Lung microvascular endothelial cell (primary cell): Measurements from ENCODE around the gene IFI27. TPM values are rescaled to one million over a fixed set of nuclear protein-coding genes. Genes with fewer than 3 reads are reported as not detected.

ENCODE experiments used
- DNase-seq, 2 donors: peaks; one replicate each; pipeline versions ENCODE4 v3.0.0 to v3.0.0-alpha.2; 2010; ENCODE audit warnings: low read depth in 2 of 2
- total RNA-seq: library from RNA; depleted of rRNA; stranded (reverse); fragments of >200 nt; gene quantifications from 2 replicates; pipeline ENCODE4 v1.2.1, GENCODE V29; 2014

IFI27 gene
- total RNA-seq, 1 donor from 2014 or later = 7.9 TPM

DNA sequence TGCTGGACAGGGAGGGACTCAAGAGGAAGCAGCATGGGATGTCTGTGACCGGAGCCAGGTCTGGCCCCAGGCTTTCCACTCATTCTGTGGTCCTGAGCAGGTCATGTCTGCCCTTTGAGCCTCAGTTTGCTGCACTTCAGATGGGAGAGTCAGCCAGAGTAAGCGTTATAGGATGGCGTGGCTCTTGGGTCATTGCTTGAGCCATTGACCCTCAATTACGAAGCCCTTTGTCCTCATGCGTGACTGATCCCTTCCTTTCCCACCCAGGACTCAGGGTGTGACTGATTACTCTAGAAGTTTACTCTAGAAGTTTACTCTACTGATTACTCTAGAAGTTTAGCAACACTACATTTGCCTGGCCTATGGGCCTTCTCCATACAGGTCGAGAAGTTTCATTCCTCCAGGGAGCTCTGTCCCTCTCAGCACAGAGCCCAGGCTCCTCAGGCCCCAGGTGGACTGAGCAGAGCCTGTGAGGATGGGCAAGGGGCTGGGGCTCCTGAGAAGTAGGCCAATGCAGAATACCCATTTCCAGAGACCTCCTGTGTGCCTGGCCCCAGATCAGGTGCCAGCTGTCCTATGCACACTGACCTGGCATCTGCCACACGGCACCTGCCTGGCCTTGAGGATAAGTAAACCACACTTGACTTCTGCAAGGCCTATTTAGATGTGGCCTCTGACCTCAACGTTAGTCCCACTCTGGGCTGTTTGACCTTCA is 7.6 kb upstream of the IFI27 start:
- DNase-seq = no peak

DNA sequence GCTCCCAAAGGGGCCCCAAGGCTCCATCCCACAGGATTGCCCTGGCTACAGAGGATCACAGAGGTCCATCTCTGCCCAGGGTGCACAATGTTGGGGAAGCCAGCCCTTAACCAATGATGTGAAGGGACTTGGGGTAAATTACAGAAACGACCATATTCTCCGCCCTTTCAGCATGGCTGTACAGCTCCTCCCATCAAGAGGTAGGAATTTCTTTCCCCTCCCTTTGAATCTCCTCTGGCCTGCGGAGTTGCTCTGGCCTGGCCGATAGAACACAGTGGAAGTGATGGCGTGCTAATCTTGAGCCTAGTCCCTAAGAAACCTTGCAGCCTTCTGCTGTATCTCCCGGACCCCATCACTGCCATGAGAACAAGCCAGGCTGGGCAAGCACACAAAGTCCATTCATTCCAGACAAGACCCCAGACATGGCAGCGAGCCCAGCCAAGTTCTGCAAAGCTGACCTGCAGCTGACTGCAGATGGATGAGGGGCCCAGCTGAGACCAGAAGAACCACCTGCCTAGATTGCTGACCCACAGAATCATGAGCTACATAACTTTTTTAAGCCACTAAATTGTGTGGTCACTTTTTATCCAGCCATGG is 6.9 kb upstream of the IFI27 start:
- no peak for DNase-seq

DNA sequence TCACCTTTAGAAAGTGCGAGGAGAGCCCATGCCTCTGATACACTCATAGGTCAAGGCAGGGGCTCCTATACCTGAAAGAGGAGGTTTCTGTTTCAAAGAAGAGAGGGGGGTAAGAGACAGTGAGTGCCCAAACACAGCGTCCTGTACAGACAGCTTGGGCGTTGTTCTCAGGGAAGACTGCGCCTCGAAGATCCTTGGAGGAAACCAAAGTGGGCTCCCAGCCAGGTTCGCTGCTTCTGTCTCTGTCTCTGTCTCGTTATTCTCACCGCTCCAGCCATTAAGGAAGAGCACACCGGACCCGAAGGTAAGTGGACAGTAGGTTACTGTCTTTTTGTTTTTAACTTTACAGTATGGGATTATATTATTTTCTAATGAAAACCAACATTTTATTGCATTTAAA is 5.8 kb upstream of the IFI27 start:
- no peak for DNase-seq

DNA sequence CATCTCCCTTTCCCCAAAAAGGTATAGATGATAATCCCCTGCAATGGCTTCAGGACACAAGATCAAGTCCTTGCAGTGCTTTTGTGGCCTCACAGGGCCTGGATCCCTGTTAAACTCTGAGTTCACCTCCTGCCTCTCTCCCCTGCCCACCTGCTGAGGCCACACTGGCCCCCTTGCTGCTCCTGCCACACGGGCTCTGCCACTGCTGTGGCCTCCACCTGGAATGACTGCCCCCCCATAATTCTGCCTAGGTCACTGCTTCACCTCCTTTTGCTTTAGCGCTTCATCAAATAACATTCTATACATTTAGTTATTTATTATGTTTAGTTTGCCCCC is 653 bp upstream of the IFI27 start:
- DNase-seq = no peak

DNA sequence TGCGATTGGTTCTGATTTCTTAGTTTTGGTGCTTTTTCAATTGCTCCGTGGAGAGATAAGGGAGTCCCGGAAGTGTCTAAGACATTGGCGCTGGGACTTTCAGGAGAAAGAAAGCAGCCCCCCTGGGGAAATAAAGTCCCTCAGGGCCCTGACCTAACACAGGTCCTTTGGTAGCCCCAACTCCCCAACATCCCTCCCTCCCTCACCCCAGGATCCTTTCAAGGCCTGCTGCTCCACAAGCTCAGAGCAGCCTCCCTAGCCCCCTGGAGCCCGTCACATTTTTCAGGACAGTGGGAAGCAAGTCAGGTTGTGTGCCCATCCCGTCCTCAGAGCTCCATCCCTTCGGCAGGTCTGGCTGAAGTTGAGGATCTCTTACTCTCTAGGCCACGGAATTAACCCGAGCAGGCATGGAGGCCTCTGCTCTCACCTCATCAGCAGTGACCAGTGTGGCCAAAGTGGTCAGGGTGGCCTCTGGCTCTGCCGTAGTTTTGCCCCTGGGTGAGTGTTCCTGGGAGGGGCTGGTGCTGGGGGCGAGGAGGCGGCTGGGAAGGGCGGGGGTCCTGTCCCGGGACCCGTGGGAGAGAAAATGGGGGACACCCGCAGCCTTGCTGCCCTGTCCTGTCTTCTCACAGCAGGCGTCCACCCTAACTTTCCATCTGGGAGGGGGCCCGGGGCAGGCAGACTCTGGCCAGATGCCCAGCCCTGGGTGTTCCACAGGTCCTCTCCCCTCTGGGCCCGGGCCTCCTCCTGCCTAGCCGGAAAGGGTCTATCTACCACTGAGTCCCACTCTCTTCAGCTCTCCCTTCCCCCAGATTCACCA is 950 bp downstream of the IFI27 start:
- peak in 1 of 2 donors; percentile 16 for DNase-seq

DNA sequence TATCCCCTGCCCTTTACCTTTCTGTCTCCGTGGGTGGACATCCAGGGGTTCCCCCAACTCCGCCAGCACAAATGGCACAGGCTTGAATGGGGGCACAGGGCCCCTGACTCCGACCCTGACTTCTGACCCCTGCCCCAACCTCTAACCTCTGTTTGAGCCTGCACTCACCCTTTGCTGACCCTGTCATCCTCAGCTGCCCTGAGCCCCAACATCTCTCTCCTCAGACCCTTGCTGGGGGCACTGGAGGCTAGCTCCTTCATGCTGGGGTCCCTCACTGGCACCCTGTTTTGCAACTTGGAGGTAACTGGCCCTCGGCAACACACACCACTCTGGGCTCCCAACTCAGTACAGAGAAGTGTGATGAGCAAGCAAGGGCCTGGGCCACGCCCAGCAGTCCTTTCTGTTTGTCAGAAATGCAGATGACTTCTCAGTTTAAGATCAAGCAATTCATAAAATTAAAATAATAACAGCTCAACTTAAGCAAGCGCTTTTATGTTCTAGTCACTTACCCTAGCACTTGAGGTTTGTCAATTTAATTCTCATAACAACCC is 2.1 kb downstream of the IFI27 start:
- DNase-seq = peak in 1 of 2 donors; percentile 29

DNA sequence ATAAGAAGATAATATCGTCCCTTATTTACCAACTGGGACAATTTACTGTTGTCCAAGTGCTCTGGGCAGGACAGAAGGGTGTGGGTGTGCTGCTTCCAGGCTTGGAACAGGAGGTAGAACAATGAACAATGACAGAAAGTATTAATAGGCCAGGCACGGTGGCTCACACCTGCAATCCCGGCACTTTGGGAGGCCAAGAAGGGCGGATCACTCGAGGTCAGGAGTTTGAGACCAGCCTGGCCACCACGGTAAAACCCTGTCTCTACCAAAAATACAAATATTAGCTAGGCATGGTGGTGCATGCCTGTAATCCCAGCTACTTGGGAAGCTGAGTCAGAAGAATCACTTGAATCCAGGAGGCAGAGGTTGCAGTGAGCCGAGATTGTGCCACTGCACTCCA is 2.5 kb downstream of the IFI27 start:
- DNase-seq = no peak

DNA sequence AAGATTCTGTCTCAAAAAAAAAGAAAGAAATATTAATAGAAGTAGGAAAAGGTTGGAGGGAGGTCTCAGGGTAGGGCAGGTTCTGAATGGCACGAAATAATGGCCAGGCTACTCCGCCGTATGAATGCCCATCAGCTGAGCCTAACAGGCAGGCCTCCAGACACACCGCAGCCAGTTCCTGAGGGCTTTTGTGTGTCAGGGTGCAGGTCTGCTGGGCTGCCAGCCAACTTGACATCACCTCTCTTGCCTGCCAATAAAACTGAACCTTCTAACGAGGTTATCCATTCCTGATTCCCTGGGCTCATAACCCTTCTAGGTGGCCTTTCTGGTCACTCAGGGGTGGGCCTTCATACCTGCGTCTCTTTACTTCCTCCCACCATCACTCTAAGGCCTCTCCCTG is 3.0 kb downstream of the IFI27 start:
- DNase-seq = peak; percentile 80 to 81

DNA sequence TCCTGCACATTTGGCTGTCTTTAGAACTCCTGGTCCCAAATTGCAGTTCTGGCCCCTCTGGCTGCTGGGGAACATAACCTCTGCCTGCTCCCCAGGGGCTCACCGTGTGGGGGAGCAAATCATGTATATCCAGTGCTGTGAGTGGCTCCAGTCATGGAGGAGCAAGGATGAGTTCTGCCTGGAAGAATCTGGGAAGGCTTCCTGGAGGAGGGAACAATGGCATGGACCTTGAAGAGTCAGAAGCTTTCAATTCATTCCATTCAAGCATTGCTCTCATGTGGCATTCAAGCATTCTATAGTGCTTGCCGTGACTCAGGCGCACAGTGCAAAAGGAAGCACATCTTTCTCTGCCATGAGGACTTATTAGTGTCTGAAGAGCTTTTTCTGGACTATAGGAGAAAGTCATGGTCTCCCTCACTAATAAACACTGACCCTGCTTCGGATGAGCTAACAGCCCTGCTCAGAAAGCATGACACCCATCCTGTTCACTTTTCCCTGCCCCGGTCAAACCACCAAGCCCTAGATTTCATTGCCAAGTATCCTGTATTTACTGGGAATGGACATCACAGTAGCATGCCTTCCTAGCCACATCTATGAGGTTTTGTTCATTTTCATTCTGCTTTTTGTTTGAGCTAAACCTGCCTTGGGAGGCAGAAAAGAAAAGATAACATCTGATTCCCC is 3.5 kb downstream of the IFI27 start:
- peak; percentile 49 to 54 for DNase-seq

DNA sequence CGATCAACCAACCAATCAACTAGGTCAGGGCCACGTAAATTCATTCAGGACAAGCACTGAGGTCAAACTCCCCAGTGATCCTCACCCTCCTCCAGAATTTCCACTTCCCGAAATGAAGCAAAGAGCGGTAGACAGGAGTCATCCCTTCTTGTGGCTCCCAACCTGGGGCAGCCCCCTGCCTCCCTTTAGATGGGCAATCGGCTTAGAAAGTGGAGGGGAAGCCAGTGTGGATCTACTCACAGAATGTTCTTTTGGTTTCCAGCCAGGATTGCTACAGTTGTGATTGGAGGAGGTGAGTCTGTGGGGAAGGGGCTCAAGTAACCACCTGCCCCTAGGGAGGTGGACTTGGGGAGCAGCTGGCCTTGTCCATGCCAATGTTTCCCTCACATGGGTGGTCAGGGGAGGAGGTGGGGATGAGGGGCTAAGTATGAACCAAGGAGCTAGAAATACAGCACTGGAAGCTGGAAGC is 4.1 kb downstream of the IFI27 start:
- peak in 1 of 2 donors; percentile 27 for DNase-seq

DNA sequence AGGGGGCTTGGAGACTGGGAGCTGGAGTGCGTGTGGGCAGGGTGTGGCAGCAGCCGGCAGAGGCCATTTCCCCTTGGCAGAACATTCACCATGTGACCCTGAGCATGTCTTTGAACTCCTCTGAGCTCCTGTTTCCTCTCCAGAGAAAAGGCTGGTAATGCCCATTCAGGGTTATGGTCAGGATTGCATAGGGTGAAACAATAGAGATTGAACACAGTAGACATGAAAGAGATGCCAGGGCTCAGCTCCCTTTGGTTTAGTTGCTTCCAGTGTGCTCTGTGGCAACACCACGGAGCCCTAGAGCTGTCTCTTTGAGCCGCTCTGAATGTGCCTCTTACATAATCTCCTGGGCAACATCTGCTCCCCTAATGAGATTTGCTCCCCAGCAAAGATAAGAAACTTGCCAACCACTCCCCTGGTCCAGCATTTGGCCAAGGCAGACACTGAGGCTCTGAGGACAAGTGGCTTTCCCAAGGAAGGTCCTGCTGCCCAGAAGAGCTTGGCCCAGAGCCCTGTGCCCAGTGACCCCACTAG is 4.6 kb downstream of the IFI27 start:
- peak; percentile 42 to 63 for DNase-seq

DNA sequence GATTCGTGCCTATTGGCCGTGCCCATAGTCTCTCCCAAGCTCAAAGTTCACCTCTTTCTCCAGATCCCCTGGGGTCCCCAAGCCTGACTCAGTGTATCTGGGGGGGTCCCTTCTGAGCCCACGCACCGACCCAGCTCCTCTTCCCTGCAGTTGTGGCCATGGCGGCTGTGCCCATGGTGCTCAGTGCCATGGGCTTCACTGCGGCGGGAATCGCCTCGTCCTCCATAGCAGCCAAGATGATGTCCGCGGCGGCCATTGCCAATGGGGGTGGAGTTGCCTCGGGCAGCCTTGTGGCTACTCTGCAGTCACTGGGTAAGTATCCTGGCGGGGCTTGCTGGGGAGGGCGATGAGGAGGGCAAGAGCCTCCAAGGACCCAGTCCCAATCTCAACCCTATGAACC is 5.1 kb downstream of the IFI27 start:
- no peak for DNase-seq

DNA sequence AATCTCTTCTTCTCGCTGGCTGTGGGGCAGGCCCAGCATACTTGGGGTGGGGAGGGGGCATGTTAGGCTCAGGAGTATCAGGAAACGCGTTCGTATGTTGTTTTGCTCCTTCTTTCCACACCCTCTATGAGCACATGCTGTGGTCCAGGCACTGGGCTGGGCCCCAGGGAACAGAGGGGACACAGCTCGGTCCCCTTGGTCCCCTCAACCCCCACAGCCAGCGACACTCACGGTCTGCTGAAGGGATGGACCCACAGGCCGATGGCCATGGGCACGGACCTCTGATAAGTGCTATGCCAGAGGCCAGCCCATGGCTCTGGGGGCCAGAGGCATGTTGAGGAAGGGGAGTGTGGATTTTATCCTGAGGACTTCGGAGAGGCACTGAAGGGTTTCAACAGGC is 6.2 kb downstream of the IFI27 start:
- DNase-seq = no peak

DNA sequence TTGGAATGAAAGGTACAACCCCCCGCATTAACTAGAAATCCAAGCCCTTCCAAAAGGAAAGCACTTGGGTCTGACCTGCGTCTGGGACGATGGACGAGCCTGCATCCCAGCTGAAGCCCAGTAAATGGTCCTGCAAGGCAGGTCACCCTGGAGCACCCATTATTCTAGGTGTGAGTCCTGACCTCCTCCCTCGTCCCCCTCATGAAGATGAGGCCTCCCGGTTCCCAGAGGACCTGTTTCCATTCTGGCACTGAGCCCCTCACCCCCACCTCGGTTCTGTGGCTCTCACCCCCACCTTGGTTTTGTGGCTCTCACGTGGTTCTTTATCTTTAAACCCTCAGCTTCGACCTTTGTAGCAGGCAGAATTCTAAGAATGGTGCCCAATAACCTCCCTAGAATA is 7.3 kb downstream of the IFI27 start:
- no peak for DNase-seq

DNA sequence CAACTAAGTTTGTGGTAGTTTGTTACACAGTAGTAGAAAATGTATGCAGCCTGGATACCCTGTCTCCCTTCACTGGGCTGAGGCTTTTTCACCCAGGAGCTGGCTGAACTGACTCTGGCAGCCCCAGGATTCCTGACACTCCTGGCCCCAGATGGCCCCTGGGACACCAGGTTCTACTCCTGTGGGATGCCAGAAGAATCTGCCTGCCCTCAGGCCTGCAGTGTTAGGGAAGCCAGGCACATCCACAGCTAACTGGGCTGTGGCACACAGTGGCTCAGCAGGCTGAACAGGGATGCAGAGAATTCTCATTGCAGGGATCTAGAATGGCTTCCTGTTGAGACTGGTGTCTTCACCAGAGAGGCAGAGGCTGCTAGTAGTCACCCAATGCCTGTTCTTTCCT is 8.5 kb downstream of the IFI27 start:
- no peak for DNase-seq

DNA sequence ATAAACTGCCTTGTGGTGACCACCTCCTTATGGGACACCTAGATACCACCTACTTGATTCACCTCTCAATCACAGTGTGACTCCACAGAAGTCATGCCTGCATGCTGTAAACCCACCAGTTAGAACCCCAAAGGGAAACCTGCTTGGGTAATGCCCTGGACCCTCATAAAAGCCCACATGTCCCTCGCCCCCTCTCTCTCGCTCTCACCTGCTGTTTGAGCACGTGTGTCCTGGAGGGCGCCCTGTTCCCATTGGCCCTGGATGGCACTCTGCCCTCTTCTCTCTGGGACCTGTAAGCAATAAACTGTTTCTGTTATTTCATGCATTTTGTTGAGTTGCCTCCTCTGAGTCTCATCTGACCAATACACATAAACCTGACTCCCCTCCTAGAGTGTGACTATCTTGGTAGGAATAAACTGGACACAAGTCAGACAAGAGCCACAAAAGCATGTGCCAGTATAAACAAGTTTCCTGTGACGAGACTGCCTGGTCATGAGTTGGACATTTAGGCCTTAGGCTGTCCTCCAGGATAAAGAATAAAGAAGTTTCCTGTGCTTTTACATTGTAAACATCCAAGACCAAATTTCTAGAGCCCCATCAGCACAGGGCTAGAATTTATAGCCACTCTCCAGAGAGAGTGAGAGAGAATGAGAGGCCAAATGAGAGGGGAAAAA is 10.3 kb downstream of the IFI27 start:
- peak; percentile 39 to 69 for DNase-seq

DNA sequence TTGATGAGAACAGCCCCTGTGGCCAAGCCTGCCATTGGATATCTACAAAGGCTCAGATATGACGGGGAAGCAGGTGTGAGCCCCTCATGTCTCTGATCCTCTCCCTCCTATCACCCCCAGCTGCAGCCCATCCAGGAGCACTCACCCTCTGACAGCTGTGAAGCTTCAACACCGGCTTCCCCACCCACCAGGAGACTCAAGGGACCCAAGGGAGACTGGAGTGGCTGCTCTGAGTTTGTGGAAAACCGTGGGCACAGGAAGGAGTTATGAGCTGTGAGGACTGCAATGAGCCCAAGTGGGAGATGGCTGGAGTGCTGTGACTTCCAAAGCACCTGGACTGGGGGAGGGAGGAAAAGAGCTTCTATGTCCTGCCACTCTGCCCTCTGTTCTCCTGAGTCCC is 10.9 kb downstream of the IFI27 start:
- DNase-seq = no peak

DNA sequence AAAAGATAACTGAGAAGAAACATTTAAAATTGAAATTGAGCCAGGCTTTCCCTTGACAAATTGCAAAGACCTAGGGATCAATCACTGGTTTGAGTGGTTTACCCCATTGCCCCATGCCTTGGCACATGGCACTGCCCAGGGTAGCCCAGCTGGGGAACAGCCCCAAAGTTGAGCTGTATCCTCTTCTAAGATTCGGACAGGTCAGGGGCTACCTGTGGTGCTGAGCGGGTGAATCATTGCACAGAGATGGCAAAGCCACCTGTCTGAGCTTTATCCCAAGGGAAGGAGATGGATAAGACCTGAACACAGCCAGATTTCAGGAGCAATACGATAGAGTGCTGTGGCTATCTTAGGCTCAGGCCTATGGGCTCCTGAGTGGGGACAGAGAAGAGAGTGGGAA is 11.9 kb downstream of the IFI27 start:
- no peak for DNase-seq

DNA sequence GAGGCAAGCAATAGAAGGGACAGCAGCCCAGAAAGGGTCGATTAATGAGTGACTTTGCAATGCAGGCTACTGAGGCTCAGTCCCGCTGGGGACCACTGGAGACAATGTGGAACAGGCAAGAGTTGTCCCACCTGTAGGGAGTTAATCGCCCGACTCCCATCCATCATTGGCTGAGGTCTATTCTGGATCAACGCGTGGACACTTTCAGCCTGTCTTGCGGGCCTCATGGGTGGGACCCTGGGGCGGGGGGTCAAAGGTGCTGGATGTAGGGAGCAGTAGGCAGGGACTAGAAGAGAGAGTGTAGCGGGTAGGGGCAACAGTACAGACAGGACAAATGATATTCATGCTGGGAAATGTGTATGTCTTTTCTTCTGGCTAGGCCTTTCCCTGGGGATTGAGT is 12.8 kb downstream of the IFI27 start:
- DNase-seq = no peak

DNA sequence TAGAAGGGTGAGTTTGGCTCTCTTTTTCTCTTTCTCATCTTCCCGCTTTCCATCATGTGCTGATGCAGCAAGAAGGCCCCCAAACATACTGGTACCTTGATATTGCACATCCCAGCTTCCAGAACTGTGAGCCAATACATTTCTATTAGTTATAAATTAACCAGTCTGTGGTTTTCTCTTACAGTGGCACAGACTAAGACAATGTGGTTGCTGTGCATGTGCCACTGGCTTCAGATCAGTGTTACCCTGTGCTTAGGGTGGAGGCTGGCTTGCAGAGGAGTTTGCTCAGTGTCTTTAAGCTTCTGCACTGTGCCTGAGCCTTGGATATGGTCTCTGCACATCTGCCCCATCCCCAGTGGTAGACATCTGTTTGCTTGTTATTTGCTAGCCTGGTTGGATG is 13.3 kb downstream of the IFI27 start:
- DNase-seq = no peak
